ENCODE measurements around the gene BIN1. TPM values are rescaled to one million over a fixed set of nuclear protein-coding genes. Genes with fewer than 3 reads are reported as not detected.

The BIN1 gene
- total RNA-seq, 1 donor from 2014 or later = 90.9 TPM

GRCh38 chr2:127137225-127137624 is 30.3 kb upstream of the BIN1 start:
- DNase-seq (ENCODE audit: low read depth) = no peak
- Histone ChIP-seq H3K36me3 (ENCODE audit: control insufficient read depth, insufficient read depth, low read length) (no peaks in the 10 kb centered on the region), H3K4me3 (ENCODE audit: low read depth, low read length) (no peak overlapping the region), H3K27me3 (ENCODE audit: control insufficient read depth, insufficient read depth, low read length) (no peaks in the 10 kb centered on the region)
- TF ChIP-seq CTCF (IDR thresholded peaks at IDR 0.05; ENCODE audit: insufficient read depth, low read length, poor library complexity, severe bottlenecking) = no peak

DNA sequence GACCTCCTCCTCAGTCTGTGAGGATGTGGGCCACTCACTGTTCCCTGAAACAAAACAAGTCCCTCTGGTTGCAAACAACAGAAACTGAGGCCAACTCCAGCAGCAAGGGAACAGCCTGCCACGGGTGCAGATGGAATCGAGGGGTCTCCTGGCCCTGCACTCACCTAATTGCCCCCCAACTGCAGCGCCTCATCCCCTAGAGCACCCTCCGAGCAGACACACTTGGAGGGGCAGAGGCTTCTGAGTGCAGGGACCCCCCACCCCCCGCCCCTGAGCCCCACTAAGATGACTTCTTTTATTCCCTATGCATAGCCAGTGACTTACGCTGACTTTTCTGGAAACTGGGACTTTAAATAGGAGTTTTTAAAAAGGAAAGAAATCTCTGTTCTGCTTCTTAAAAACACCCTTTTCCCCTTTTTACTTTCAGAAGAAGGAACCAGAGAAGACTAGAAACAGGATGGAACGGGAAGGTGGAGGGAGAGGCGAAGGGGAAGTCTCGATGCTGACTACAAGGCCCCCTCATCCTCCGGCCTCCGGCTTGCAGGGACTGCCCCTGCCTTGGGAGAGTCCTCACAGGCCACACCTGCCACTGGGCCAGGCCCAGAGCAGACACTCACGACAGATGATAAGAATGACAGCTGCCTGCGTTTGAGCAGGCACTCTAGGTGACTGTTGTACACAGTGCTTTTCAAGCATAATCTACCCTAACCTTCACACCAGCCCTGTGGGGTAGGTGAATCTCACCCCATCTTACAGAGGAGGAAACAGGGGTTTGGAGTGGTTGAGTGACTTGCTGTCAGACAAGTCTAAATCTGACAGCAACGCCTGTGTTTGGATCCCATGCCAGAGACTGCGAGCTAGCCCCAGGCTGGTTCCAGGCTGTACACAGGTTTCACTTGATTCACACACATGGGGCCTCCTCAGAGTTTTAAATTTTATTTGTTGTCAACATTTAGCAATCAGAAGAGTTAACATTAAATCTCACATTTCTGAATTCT is 28.2 kb upstream of the BIN1 start:
- no peaks in the 10 kb centered on the region for H3K27me3 ChIP-seq (ENCODE audit: control insufficient read depth, insufficient read depth, low read length)
- no peak for TF ChIP-seq CTCF (IDR thresholded peaks at IDR 0.05; ENCODE audit: insufficient read depth, low read length, poor library complexity, severe bottlenecking)
- no peak overlapping the region for H3K4me3 ChIP-seq (ENCODE audit: low read depth, low read length)
- no peak for DNase-seq (ENCODE audit: low read depth)
- H3K36me3 ChIP-seq (ENCODE audit: control insufficient read depth, insufficient read depth, low read length) = no peaks in the 10 kb centered on the region

GRCh38 chr2:127134235-127134634 is 27.3 kb upstream of the BIN1 start:
- Histone ChIP-seq H3K27me3 (ENCODE audit: control insufficient read depth, insufficient read depth, low read length) (no peaks in the 10 kb centered on the region), H3K36me3 (ENCODE audit: control insufficient read depth, insufficient read depth, low read length) (no peaks in the 10 kb centered on the region), H3K4me3 (ENCODE audit: low read depth, low read length) (no peak overlapping the region)
- no peak for TF ChIP-seq CTCF (IDR thresholded peaks at IDR 0.05; ENCODE audit: insufficient read depth, low read length, poor library complexity, severe bottlenecking)
- DNase-seq (ENCODE audit: low read depth) = no peak

GRCh38 chr2:127133793-127134192 is 26.8 kb upstream of the BIN1 start:
- H3K4me3 ChIP-seq (ENCODE audit: low read depth, low read length) = no peak overlapping the region
- TF ChIP-seq CTCF (IDR thresholded peaks at IDR 0.05; ENCODE audit: insufficient read depth, low read length, poor library complexity, severe bottlenecking) = no peak

GRCh38 chr2:127130421-127130820 is 23.5 kb upstream of the BIN1 start:
- Histone ChIP-seq H3K27me3 (ENCODE audit: control insufficient read depth, insufficient read depth, low read length) (no peaks in the 10 kb centered on the region), H3K4me3 (ENCODE audit: low read depth, low read length) (no peak overlapping the region), H3K36me3 (ENCODE audit: control insufficient read depth, insufficient read depth, low read length) (no peaks in the 10 kb centered on the region)
- TF ChIP-seq CTCF (IDR thresholded peaks at IDR 0.05; ENCODE audit: insufficient read depth, low read length, poor library complexity, severe bottlenecking) = no peak
- no peak for DNase-seq (ENCODE audit: low read depth)

More at GRCh38 chr2:127133793-127134192, 26.8 kb upstream of the BIN1 start:
- Histone ChIP-seq H3K27me3 (ENCODE audit: control insufficient read depth, insufficient read depth, low read length) (no peaks in the 10 kb centered on the region), H3K36me3 (ENCODE audit: control insufficient read depth, insufficient read depth, low read length) (no peaks in the 10 kb centered on the region)
- no peak for DNase-seq (ENCODE audit: low read depth)

Data from kidney epithelial cell (primary cell).